Panc1 (cell line): Measurements from ENCODE around the gene CACNA2D4. TPM values are rescaled to one million over a fixed set of nuclear protein-coding genes. Genes with fewer than 3 reads are reported as not detected.

ENCODE experiments used
- ATAC-seq: fragments of 200-7000 bp; cut with Tn5 transposase; 2 replicates; pipeline ENCODE4 v1.9.1; 2020; ENCODE audit warnings: mild to moderate bottlenecking, moderate library complexity
- BruUV-seq: library from RNA; stranded (reverse); fragments of 400-500 nt; replicated peaks from 2 replicates; lab custom pipeline; 2021; lab: Mats Ljungman, UMichigan
- CTCF ChIA-PET: fragments of 300-600 bp; sonication (Branson Sonifier 250); formaldehyde crosslinking; loops from one replicate; lab custom pipeline; 2022; ENCODE audit warnings: antibody characterized with exemption; lab: Charles Lee
- POLR2A ChIA-PET: fragments of 300-600 bp; sonication (Branson Sonifier 250); formaldehyde crosslinking; loops from one replicate; lab custom pipeline; 2022; ENCODE audit warnings: antibody characterized with exemption; lab: Charles Lee
- DNase-seq: peaks from one replicate; pipeline ENCODE4 v3.0.0-alpha.2; 2010; ENCODE audit warnings: low read depth, low spot score
- H3K27ac ChIP-seq: 2 replicates; pipeline ENCODE4 v1.5.1; 2011; ENCODE audit warnings: mild to moderate bottlenecking, low read length, inconsistent platforms
- H3K27me3 ChIP-seq: fragments of 200-500 bp; sonication (Bioruptor generic); 2 replicates; pipeline ENCODE4 v1.6.0; 2014; ENCODE audit warnings: low read length, inconsistent platforms; ENCODE audit not compliant: control insufficient read depth, insufficient read depth
- H3K36me3 ChIP-seq: fragments of 200-500 bp; sonication (Bioruptor generic); 2 replicates; pipeline ENCODE4 v1.5.1; 2014; ENCODE audit warnings: inconsistent platforms, mild to moderate bottlenecking, low read length, moderate library complexity; ENCODE audit not compliant: control insufficient read depth, insufficient read depth
- H3K4me1 ChIP-seq: 2 replicates; pipeline ENCODE4 v1.5.1; 2011; ENCODE audit warnings: inconsistent platforms, mild to moderate bottlenecking, low read length, moderate library complexity; ENCODE audit not compliant: control insufficient read depth, insufficient read depth
- H3K4me3 ChIP-seq, 2 experiments: 2 replicates each; pipeline ENCODE4 v1.5.1; 2011 to 2012; ENCODE audit warnings: low read depth in 2 of 2, low read length in 2 of 2, mild to moderate bottlenecking in 2 of 2, inconsistent platforms in 1 of 2, moderate library complexity in 1 of 2
- H3K9me3 ChIP-seq: fragments of 200-500 bp; sonication (Bioruptor generic); 2 replicates; pipeline ENCODE4 v1.5.1; 2014; ENCODE audit warnings: low read depth, mild to moderate bottlenecking, inconsistent platforms, low read length, moderate library complexity; ENCODE audit not compliant: control insufficient read depth, insufficient read depth
- CTCF ChIP-seq: fragments of 450-650 bp; IDR thresholded peaks from 2 replicates; pipeline ENCODE4 v1.5.1; 2017; ENCODE audit warnings: mild to moderate bottlenecking
- POLR2AphosphoS5 ChIP-seq: IDR thresholded peaks from 2 replicates; pipeline ENCODE4 v1.6.1; 2012; ENCODE audit warnings: mild to moderate bottlenecking, low read depth, low read length, moderate library complexity
- REST ChIP-seq, 2 experiments: IDR thresholded peaks; 2 replicates each; pipeline ENCODE4 v1.6.1; 2011 to 2012; ENCODE audit warnings: low read depth in 2 of 2, control low read depth in 1 of 2, low read length in 1 of 2, mild to moderate bottlenecking in 1 of 2, moderate library complexity in 1 of 2; ENCODE audit not compliant: insufficient read depth in 1 of 2
- SIN3A ChIP-seq: IDR thresholded peaks from 2 replicates; pipeline ENCODE4 v1.6.1; 2012; ENCODE audit warnings: low read depth, mild to moderate bottlenecking, low read length, moderate library complexity, borderline replicate concordance; ENCODE audit not compliant: insufficient read depth
- TCF7L2 ChIP-seq: IDR thresholded peaks from 2 replicates; pipeline ENCODE4 v1.6.1; 2011; ENCODE audit warnings: mild to moderate bottlenecking, low read depth, low read length, inconsistent platforms
- in situ Hi-C: cut with HindIII; loops from 2 replicates; pipeline ENCODE4 v1.10.0; 2016; ENCODE audit warnings: low sequenced_read_pairs, low pct_unique_long_range_greater_than_20kb
- intact Hi-C: fragments of 100-400 bp; cut with micrococcal nuclease; formaldehyde crosslinking; loops from one replicate; pipeline ENCODE4 v1.10.0; 2022; ENCODE audit not compliant: unreplicated experiment
- total RNA-seq: library from RNA; stranded (reverse); gene quantifications from one replicate; pipeline ENCODE4 v1.2.1, GENCODE V29; 2021; ENCODE audit not compliant: unreplicated experiment

CACNA2D4 gene
- total RNA-seq, 1 experiment from 2014 or later, result 0.15 TPM

GRCh38 chr12:1896964-1897363, 21.5 kb downstream of the CACNA2D4 start:
- H3K27ac ChIP-seq, result no peak overlapping the region
- H3K4me3 ChIP-seq, result no peak overlapping the region
- ChIA-PET CTCF (interaction anchor here (0.6 kb wide), 1 partner anchor 776 kb away, joined by 9 read pairs; no protein-coding TSS in a partner anchor), POLR2A (no interaction called here)
- no peaks in the 10 kb centered on the region for H3K36me3 ChIP-seq
- 0 out of 2 replicates have a peak, but pooled peaks cover 2% of the 10 kb centered on the region for H3K9me3 ChIP-seq
- no TSS peak for BruUV-seq
- H3K4me1 ChIP-seq, result no peaks in the 10 kb centered on the region
- no peak for TF ChIP-seq POLR2AphosphoS5
- TF ChIP-seq REST (IDR thresholded peaks at IDR 0.05; ENCODE audit: insufficient read depth in 1 of 2, low read depth in 2 of 2, low read length in 1 of 2), result no peak
- TF ChIP-seq TCF7L2, result no peak
- no peak for TF ChIP-seq CTCF
- TF ChIP-seq SIN3A, result no peak
- H3K27me3 ChIP-seq, result no peaks in the 10 kb centered on the region; the same call in 1 of the 2 replicates
- no peak for ATAC-seq
- in situ Hi-C loops (no loop called here), intact Hi-C loops (no loop called here)
- DNase-seq, result no peak

- no peaks in the 10 kb centered on the region for H3K4me1 ChIP-seq
- DNase-seq, result no peak
- H3K36me3 ChIP-seq, result no peaks in the 10 kb centered on the region
- ChIA-PET POLR2A (no interaction called here), CTCF (no interaction called here)
- H3K27ac ChIP-seq, result no peak overlapping the region
- intact Hi-C loops, result no loop called here
- TF ChIP-seq TCF7L2 (no peak), CTCF (no peak), REST (IDR thresholded peaks at IDR 0.05; ENCODE audit: insufficient read depth in 1 of 2, low read depth in 2 of 2, low read length in 1 of 2) (no peak), SIN3A (no peak), POLR2AphosphoS5 (no peak)
- in situ Hi-C loops, result no loop called here
- H3K9me3 ChIP-seq, result peaks cover 3% of the 10 kb centered on the region; the same call in 1 of the 2 replicates
- no peaks in the 10 kb centered on the region for H3K27me3 ChIP-seq
- ATAC-seq, result no peak
- no peak overlapping the region for H3K4me3 ChIP-seq
- no TSS peak for BruUV-seq
Observed at GRCh38 chr12:1890810-1891209, 27.6 kb downstream of the CACNA2D4 start.
